HG03354 (cell line): ENCODE measurements around the gene ARPP21.

Experiments used
- ATAC-seq: cut with Tn5 transposase; IDR thresholded peaks from one replicate; pipeline ENCODE4 v1.9.1; 2021; ENCODE audit warnings: mild to moderate bottlenecking; ENCODE audit not compliant: unreplicated experiment, poor library complexity, severe bottlenecking

The ARPP21 gene

DNA sequence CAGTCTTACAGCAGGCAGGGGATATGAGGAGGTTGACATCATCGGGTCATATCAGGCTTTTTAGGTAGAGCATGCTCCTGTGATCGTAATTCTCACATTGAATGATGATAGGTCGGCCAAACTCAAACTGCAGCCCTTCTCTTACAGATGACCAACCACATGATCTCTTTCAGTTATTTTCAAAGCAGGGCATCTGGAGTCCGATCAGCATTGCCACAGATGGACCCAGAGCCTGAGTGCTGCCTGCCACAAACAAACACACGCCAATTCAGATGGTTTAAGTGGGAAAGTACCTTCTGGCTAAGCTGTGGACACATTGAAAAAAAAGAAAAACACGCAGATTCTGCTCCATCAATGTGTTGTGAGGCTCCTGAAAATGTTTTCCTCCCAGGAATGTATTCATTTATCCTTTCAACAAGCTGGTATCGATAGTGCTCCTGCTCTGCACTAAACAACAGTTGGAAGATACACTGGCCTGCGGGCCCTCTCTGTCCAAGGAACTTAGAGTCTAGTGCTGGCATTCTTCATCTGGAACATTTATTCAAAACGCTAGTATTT lies 31.2 kb downstream of the ARPP21 start:
- ATAC-seq, result no peak

DNA sequence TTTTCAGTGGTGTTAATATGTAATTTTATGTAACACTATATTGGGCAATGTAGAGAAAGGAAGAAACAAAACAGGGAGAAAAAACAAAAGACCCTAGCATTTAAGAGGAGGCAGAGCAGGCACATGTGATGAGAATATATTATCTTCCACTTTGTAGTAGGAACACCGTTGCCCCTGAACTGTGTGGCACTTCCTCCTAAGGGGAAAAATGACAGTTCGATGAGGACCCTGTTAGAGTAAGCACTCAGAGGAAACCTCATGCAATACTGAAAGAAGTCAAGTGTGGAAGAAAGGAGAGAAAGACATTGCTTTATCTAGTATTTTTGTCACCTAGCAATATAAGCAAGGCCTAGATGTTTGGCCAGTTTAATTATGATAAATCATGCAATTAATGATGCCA lies 32.2 kb downstream of the ARPP21 start:
- no peak for ATAC-seq

DNA sequence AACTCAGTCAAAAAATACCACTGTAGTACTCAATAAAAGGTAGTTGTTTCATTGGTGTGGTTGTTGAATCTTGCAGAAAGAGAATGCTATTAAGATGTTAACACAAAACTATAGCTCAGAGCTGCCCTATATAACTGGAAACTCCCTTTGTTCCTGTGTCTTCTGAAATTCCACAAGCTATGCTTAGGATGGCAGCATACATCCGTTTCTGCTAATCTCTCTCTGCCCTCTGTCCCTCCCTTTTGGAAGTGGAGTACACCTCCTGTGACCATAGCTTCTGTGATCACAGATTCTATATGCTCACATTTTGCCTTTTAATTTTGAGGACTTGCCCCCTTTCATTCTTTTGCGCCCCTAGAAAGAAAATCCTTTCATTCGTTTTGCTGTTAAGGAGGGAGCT lies 33.7 kb downstream of the ARPP21 start:
- no peak for ATAC-seq

- ATAC-seq, result no peak
These were observed 35.3 kb downstream of the ARPP21 start for GRCh38 chr3:35674451-35675109.

- no peak for ATAC-seq
These were observed 35.9 kb downstream of the ARPP21 start for GRCh38 chr3:35675206-35675605.

- ATAC-seq, result no peak
These were observed 36.3 kb downstream of the ARPP21 start for GRCh38 chr3:35675621-35676020.

GRCh38 chr3:35677797-35678196 lies 38.5 kb downstream of the ARPP21 start:
- ATAC-seq, result no peak

DNA sequence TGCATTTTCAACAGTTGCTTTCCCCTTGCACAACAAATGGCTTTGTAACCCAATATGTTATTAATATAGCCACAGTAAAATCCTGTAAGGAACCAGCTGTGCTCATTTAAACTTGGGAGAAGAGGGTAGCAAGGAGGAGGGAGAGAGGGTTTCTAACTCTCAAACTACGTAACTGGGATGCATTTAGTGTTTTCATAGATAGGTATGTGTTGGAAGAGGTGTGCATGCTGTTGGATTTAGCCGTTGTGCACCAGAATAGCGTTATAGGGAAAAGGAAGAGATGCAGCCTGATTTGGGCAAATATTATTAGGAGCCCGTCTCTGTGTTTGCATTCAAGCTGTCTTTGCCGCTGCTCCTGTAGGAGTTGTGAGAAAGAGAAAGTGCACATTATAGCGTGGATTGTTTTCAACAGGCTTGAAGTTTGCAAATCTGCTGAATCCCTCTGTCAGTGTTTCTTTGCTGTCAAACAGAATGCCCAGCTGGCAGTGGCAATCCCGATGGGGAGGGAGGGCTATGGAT lies 39.4 kb downstream of the ARPP21 start:
- no peak for ATAC-seq

GRCh38 chr3:35679409-35680080 lies 40.2 kb downstream of the ARPP21 start:
- ATAC-seq, result no peak

GRCh38 chr3:35680866-35681650 lies 41.7 kb downstream of the ARPP21 start:
- no peak for ATAC-seq

DNA sequence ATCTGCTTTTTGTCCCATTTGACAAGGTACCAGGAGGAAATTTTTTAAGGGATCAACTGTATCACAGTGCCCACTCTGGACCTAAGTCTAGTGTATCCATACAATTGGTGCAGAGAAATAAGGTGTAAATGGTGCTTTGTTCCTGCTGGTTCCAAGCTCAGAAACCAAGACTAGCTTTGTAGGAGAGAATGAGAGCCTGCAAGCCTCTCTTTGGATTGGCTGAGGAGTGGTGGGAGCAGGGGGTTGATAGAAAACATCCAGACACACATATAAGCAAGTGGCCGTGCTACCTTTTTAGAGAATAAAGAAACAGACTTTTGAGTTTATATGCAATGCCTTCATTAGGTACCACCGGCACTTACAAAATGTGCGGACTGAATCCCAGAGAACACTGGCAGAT lies 45.8 kb downstream of the ARPP21 start:
- ATAC-seq, result no peak

DNA sequence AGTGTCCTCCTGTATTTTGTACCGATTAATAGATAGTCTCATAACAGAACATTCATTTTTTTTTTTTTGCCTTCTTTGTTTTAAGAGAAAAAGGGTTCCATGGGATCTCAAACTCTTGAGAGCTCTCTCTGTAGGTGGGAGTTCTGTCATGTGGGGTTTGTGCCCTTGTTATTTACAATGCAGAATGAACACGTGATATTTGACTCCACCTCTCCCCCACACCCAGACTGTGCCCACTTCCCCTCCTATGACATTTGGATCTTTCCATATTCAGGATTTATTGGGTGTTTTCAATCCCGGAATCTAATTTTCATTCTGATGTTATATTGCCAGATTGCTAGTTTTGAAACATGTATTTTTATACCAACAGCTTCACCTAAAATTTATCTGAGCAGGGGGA lies 49.5 kb downstream of the ARPP21 start:
- no peak for ATAC-seq

- ATAC-seq, result no peak
These were observed 50.9 kb downstream of the ARPP21 start for GRCh38 chr3:35690271-35690670.

DNA sequence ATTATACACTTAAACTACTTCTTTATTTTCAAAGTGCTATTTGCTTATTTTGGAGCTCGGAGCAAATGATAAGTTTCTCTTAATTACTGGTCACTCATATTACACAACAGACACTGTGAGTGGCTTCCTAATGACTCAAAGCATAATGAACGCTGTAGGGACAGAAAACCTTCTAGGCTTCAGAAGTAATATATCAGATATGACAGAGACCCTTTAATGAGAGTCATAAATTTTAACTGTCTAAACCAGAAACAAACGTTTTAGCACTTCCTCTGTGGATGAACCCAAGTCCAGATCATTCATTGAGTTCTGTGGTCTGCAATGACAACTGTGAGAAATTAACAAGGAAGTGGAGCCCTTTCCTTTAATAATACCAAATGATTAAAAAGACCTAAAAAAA lies 66.6 kb downstream of the ARPP21 start:
- no peak for ATAC-seq

- no peak for ATAC-seq
These were observed 68.6 kb downstream of the ARPP21 start for GRCh38 chr3:35707904-35708303.

DNA sequence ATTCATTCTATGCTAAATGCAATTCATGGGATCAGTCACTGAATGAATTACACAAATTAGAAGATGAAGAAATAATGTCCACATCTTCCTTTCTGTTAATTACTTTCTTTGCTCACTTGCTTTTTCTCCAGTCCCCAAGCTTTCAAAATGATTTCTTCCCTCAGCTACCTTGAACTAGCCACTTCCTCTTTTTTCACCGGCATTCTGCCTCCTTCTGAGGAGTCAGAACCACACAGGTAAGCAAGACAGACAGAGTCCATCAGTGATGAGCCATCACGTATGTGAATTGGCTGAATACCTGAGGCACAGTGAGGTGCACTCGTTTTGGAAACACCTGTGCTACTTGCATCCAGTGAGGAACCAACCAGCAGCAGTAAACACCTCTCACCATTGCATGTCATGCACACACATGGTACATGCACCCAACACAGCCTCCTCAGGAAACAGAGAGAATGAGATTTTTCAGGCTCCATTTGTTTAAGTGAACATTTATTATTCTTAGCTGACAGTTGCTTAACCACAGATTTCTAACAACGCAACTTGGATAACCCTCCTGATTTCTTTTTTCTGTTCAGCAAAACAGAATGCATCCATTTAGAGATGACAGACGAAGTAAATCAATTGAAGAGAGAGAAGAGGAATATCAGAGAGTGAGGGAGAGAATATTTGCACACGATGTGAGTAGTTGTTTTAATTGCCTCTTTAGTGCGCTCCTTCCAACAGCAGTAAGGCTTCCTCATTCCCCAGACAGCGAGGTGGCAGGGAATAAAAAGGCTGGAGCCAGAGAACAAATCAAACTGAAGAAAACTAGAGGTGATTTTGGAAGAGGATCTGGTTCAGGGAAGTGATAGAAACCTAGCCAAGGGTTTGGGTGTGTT lies 69.3 kb downstream of the ARPP21 start:
- ATAC-seq, result no peak

- no peak for ATAC-seq
These were observed 70.4 kb downstream of the ARPP21 start for GRCh38 chr3:35709691-35710090.

- ATAC-seq, result no peak
These were observed 71.2 kb downstream of the ARPP21 start for GRCh38 chr3:35710554-35710953.

- ATAC-seq, result no peak
These were observed 79.6 kb downstream of the ARPP21 start for GRCh38 chr3:35718921-35719320.
